WTC11 (cell line): Measurements from ENCODE around the gene CNOT1. TPM values are rescaled to one million over a fixed set of nuclear protein-coding genes. Genes with fewer than 3 reads are reported as not detected.

Experiments
- ATAC-seq: fragments of 200-7000 bp; cut with Tn5 transposase; 2 replicates; pipeline ENCODE4 v1.10.0; 2021; ENCODE audit warnings: mild to moderate bottlenecking, moderate library complexity
- CTCF ChIA-PET: fragments of 300-600 bp; sonication (Branson Sonifier 250); formaldehyde crosslinking; loops from one replicate; lab custom pipeline; 2021; ENCODE audit warnings: antibody characterized with exemption; lab: Charles Lee
- POLR2A ChIA-PET: fragments of 350-600 bp; sonication (Branson Sonifier 250); formaldehyde crosslinking; loops from one replicate; lab custom pipeline; 2021; ENCODE audit warnings: antibody characterized with exemption; lab: Charles Lee
- DNase-seq: peaks from one replicate; pipeline ENCODE4 v3.0.0; 2021; ENCODE audit warnings: low spot score
- H3K27ac Mint-ChIP-seq: 2 replicates; pipeline ENCODE4 v1.8.0; 2021; ENCODE audit warnings: mixed read lengths
- H3K27me3 Mint-ChIP-seq: 2 replicates; pipeline ENCODE4 v1.8.0; 2021; ENCODE audit warnings: low read depth, mild to moderate bottlenecking, moderate library complexity, mixed read lengths
- H3K36me3 Mint-ChIP-seq: 2 replicates; pipeline ENCODE4 v1.8.0; 2021; ENCODE audit warnings: mixed read lengths
- H3K4me1 Mint-ChIP-seq: 2 replicates; pipeline ENCODE4 v1.8.0; 2022; ENCODE audit warnings: mixed read lengths
- H3K4me3 Mint-ChIP-seq: 2 replicates; pipeline ENCODE4 v1.8.0; 2021; ENCODE audit warnings: mild to moderate bottlenecking, moderate library complexity, mixed read lengths
- H3K9me3 Mint-ChIP-seq: 2 replicates; pipeline ENCODE4 v1.8.0; 2021; ENCODE audit warnings: mixed read lengths
- CBFB ChIP-seq: sonication (generic); formaldehyde crosslinking; IDR thresholded peaks from 2 replicates; pipeline ENCODE4 v1.8.1; 2022; ENCODE audit warnings: mild to moderate bottlenecking, low read depth, missing genetic modification reagents
- CDX4 ChIP-seq: fragments of 250-450 bp; sonication (Bioruptor Pico); IDR thresholded peaks from 2 replicates; pipeline ENCODE4 v1.9.0; 2021; ENCODE audit warnings: moderate library complexity, mild to moderate bottlenecking, inconsistent platforms, borderline replicate concordance
- CTCF ChIP-seq: fragments of 200-600 bp; IDR thresholded peaks from 2 replicates; pipeline ENCODE4 v1.8.0; 2022; ENCODE audit warnings: antibody characterized with exemption
- E2F4 ChIP-seq: sonication (generic); formaldehyde crosslinking; IDR thresholded peaks from 2 replicates; pipeline ENCODE4 v1.8.1; 2022; ENCODE audit warnings: low read depth, mild to moderate bottlenecking, moderate library complexity, missing genetic modification reagents, borderline replicate concordance
- EMX1 ChIP-seq: fragments of 250-450 bp; sonication (Bioruptor Pico); IDR thresholded peaks from 2 replicates; pipeline ENCODE4 v1.8.0; 2021; ENCODE audit warnings: mild to moderate bottlenecking
- ESRRA ChIP-seq: sonication (generic); formaldehyde crosslinking; IDR thresholded peaks from 2 replicates; pipeline ENCODE4 v1.8.1; 2022; ENCODE audit warnings: mild to moderate bottlenecking, missing genetic modification reagents, borderline replicate concordance
- ETV6 ChIP-seq: sonication (generic); formaldehyde crosslinking; IDR thresholded peaks from 2 replicates; pipeline ENCODE4 v1.8.1; 2022; ENCODE audit warnings: mild to moderate bottlenecking, missing genetic modification reagents
- HMGA2 ChIP-seq: fragments of 250-450 bp; sonication (Bioruptor Pico); IDR thresholded peaks from 2 replicates; pipeline ENCODE4 v1.4.0; 2021; ENCODE audit warnings: mild to moderate bottlenecking, moderate library complexity
- JUN ChIP-seq: sonication (generic); formaldehyde crosslinking; IDR thresholded peaks from 2 replicates; pipeline ENCODE4 v1.8.0; 2023; ENCODE audit warnings: mild to moderate bottlenecking, missing genetic modification reagents
- MXD4 ChIP-seq: fragments of 250-450 bp; sonication (Bioruptor Pico); IDR thresholded peaks from 2 replicates; pipeline ENCODE4 v1.8.0; 2021; ENCODE audit warnings: mild to moderate bottlenecking, moderate library complexity, borderline replicate concordance
- NFATC4 ChIP-seq: fragments of 250-450 bp; sonication (Bioruptor Pico); IDR thresholded peaks from 2 replicates; pipeline ENCODE4 v1.9.0; 2021; ENCODE audit warnings: mild to moderate bottlenecking
- PRRX2 ChIP-seq: fragments of 250-450 bp; sonication (Bioruptor Pico); IDR thresholded peaks from 2 replicates; pipeline ENCODE4 v1.8.0; 2021; ENCODE audit warnings: mild to moderate bottlenecking
- SMAD4 ChIP-seq: sonication (generic); formaldehyde crosslinking; IDR thresholded peaks from 2 replicates; pipeline ENCODE4 v1.8.0; 2022; ENCODE audit warnings: mild to moderate bottlenecking, missing genetic modification reagents
- STAT6 ChIP-seq: sonication (generic); formaldehyde crosslinking; conservative IDR thresholded peaks from 2 replicates; pipeline ENCODE4 v1.8.1; 2023; ENCODE audit warnings: mild to moderate bottlenecking, low read depth, missing genetic modification reagents, moderate library complexity
- ZBTB43 ChIP-seq: sonication (generic); formaldehyde crosslinking; IDR thresholded peaks from 2 replicates; pipeline ENCODE4 v1.8.1; 2023; ENCODE audit warnings: mild to moderate bottlenecking, missing genetic modification reagents
- ZNF138 ChIP-seq: sonication (generic); formaldehyde crosslinking; conservative IDR thresholded peaks from 2 replicates; pipeline ENCODE4 v1.8.1; 2022; ENCODE audit warnings: mild to moderate bottlenecking, moderate library complexity, missing genetic modification reagents
- ZNF232 ChIP-seq: sonication (generic); formaldehyde crosslinking; IDR thresholded peaks from 2 replicates; pipeline ENCODE4 v1.8.0; 2022; ENCODE audit warnings: mild to moderate bottlenecking, missing genetic modification reagents
- ZNF423 ChIP-seq: fragments of 250-450 bp; sonication (Bioruptor Pico); IDR thresholded peaks from 2 replicates; pipeline ENCODE4 v2.1.2; 2022; ENCODE audit warnings: mild to moderate bottlenecking, moderate library complexity
- ZNF425 ChIP-seq: fragments of 250-450 bp; sonication (Bioruptor Pico); conservative IDR thresholded peaks from 2 replicates; pipeline ENCODE4 v1.9.0; 2021; ENCODE audit warnings: mild to moderate bottlenecking
- total RNA-seq: library from RNA; stranded (reverse); gene quantifications from 3 replicates; pipeline ENCODE4 v1.2.3, GENCODE V29; 2021

Gene CNOT1
- total RNA-seq, 1 experiment from 2014 or later, result 314 TPM

GRCh38 chr16:58582133-58582532 is 47.5 kb downstream of the CNOT1 start:
- Mint-ChIP-seq H3K36me3 (peaks cover 81% of the 10 kb centered on the region), H3K27me3 (no peaks in the 10 kb centered on the region), H3K9me3 (peaks cover 8% of the 10 kb centered on the region), H3K4me1 (no peaks in the 10 kb centered on the region), H3K4me3 (no peak overlapping the region), H3K27ac (no peak overlapping the region)
- ChIA-PET CTCF (no interaction called here), POLR2A (interaction anchor here (0.7 kb wide), 1 partner anchor 126 kb away, joined by 3 read pairs; no protein-coding TSS in a partner anchor)
- ATAC-seq, result no peak
- no peak for DNase-seq
- TF ChIP-seq ETV6 (CRISPR knock-in tag) (no peak), ZNF232 (CRISPR knock-in tag) (no peak), STAT6 (CRISPR knock-in tag) (no peak), EMX1 (CRISPR knock-in tag) (no peak), CTCF (no peak), MXD4 (no peak), ESRRA (CRISPR knock-in tag) (no peak), HMGA2 (CRISPR knock-in tag) (no peak), ZNF425 (CRISPR knock-in tag) (no peak), ZBTB43 (CRISPR knock-in tag) (no peak), ZNF138 (no peak), ZNF423 (no peak), NFATC4 (no peak), E2F4 (CRISPR knock-in tag) (no peak), CDX4 (no peak), CBFB (no peak), PRRX2 (CRISPR knock-in tag) (no peak), JUN (CRISPR knock-in tag) (no peak), SMAD4 (no peak)
